Loucy (cell line): ENCODE data around the gene ZFP69B.

Experiments
- H2AFZ ChIP-seq: fragments of 200-600 bp; sonication (generic); 2 replicates; pipeline ENCODE4 v1.6.0; 2016; ENCODE audit warnings: antibody characterized with exemption, mild to moderate bottlenecking, low read length, moderate library complexity
- H3F3A ChIP-seq: fragments of 200-600 bp; 2 replicates; pipeline ENCODE4 v1.6.0; 2016; ENCODE audit warnings: antibody characterized with exemption, low read depth, mild to moderate bottlenecking
- H3K27me3 ChIP-seq: fragments of 200-600 bp; sonication (generic); 2 replicates; pipeline ENCODE4 v1.6.1; 2014; ENCODE audit warnings: low read length, mild to moderate bottlenecking; ENCODE audit not compliant: insufficient read depth, poor library complexity, severe bottlenecking
- H3K36me3 ChIP-seq: fragments of 200-600 bp; sonication (generic); 2 replicates; pipeline ENCODE4 v1.6.1; 2016; ENCODE audit warnings: low read length; ENCODE audit not compliant: insufficient read depth
- H3K4me1 ChIP-seq: fragments of 200-600 bp; sonication (generic); 2 replicates; pipeline ENCODE4 v1.5.1; 2014; ENCODE audit warnings: low read length, mild to moderate bottlenecking; ENCODE audit not compliant: insufficient read depth, poor library complexity, severe bottlenecking
- H3K4me2 ChIP-seq: fragments of 200-600 bp; sonication (generic); 2 replicates; pipeline ENCODE4 v1.6.0; 2014; ENCODE audit warnings: antibody characterized with exemption, low read length, low read depth, mild to moderate bottlenecking; ENCODE audit not compliant: poor library complexity, severe bottlenecking
- H3K4me3 ChIP-seq: fragments of 200-600 bp; sonication (generic); 2 replicates; pipeline ENCODE4 v1.5.1; 2014; ENCODE audit warnings: low read length, mild to moderate bottlenecking, mixed read lengths; ENCODE audit not compliant: poor library complexity, severe bottlenecking
- H3K79me2 ChIP-seq: fragments of 200-600 bp; sonication (generic); 2 replicates; pipeline ENCODE4 v1.6.1; 2014; ENCODE audit warnings: low read length; ENCODE audit not compliant: insufficient read depth
- H3K9ac ChIP-seq: fragments of 200-600 bp; sonication (generic); 2 replicates; pipeline ENCODE4 v1.6.0; 2014; ENCODE audit warnings: mild to moderate bottlenecking, low read depth, low read length, moderate library complexity; ENCODE audit not compliant: poor library complexity, severe bottlenecking
- H3K9me2 ChIP-seq: fragments of 200-600 bp; sonication (generic); replicated peaks from 2 replicates; pipeline ENCODE4 v1.6.1; 2016; ENCODE audit warnings: low read depth, low read length, mixed read lengths
- H3K9me3 ChIP-seq: fragments of 200-600 bp; sonication (generic); 2 replicates; pipeline ENCODE4 v1.6.1; 2014; ENCODE audit warnings: mild to moderate bottlenecking, antibody characterized with exemption, low read length, low read depth; ENCODE audit not compliant: insufficient read depth
- H4K20me1 ChIP-seq: fragments of 200-600 bp; sonication (generic); 2 replicates; pipeline ENCODE4 v1.6.0; 2014; ENCODE audit warnings: antibody characterized with exemption, low read length, mild to moderate bottlenecking; ENCODE audit not compliant: insufficient read depth, poor library complexity, severe bottlenecking
- EZH2phosphoT487 ChIP-seq: fragments of 200-600 bp; IDR thresholded peaks from 2 replicates; pipeline ENCODE4 v1.6.1; 2018; ENCODE audit warnings: antibody characterized with exemption, mild to moderate bottlenecking, moderate library complexity, borderline replicate concordance
- TF ChIP-seq, protein P1 (sequence below): fragments of 200-600 bp; sonication (generic); conservative IDR thresholded peaks from 2 replicates; pipeline ENCODE4 v1.5.1; 2014; ENCODE audit warnings: mild to moderate bottlenecking, antibody characterized with exemption, low read length

Gene ZFP69B

GRCh38 chr1:40439247-40439646 lies 11.0 kb upstream of the ZFP69B start:
- no peak overlapping the region for H3K4me3 ChIP-seq
- H3K27me3 ChIP-seq = no peaks in the 10 kb centered on the region
- no peak overlapping the region for H3K4me2 ChIP-seq
- H3K9me3 ChIP-seq = no peaks in the 10 kb centered on the region
- no peak for TF ChIP-seq EZH2phosphoT487
- TF ChIP-seq, protein P1, sequence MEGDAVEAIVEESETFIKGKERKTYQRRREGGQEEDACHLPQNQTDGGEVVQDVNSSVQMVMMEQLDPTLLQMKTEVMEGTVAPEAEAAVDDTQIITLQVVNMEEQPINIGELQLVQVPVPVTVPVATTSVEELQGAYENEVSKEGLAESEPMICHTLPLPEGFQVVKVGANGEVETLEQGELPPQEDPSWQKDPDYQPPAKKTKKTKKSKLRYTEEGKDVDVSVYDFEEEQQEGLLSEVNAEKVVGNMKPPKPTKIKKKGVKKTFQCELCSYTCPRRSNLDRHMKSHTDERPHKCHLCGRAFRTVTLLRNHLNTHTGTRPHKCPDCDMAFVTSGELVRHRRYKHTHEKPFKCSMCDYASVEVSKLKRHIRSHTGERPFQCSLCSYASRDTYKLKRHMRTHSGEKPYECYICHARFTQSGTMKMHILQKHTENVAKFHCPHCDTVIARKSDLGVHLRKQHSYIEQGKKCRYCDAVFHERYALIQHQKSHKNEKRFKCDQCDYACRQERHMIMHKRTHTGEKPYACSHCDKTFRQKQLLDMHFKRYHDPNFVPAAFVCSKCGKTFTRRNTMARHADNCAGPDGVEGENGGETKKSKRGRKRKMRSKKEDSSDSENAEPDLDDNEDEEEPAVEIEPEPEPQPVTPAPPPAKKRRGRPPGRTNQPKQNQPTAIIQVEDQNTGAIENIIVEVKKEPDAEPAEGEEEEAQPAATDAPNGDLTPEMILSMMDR = no peak
- H3K4me1 ChIP-seq = no peaks in the 10 kb centered on the region
- no peaks in the 10 kb centered on the region for H4K20me1 ChIP-seq
- no peak overlapping the region for H2AFZ ChIP-seq
- H3F3A ChIP-seq = no peaks in the 10 kb centered on the region
- H3K36me3 ChIP-seq = no peaks in the 10 kb centered on the region
- no peaks in the 10 kb centered on the region for H3K9me2 ChIP-seq
- no peaks in the 10 kb centered on the region for H3K79me2 ChIP-seq
- no peak overlapping the region for H3K9ac ChIP-seq

DNA sequence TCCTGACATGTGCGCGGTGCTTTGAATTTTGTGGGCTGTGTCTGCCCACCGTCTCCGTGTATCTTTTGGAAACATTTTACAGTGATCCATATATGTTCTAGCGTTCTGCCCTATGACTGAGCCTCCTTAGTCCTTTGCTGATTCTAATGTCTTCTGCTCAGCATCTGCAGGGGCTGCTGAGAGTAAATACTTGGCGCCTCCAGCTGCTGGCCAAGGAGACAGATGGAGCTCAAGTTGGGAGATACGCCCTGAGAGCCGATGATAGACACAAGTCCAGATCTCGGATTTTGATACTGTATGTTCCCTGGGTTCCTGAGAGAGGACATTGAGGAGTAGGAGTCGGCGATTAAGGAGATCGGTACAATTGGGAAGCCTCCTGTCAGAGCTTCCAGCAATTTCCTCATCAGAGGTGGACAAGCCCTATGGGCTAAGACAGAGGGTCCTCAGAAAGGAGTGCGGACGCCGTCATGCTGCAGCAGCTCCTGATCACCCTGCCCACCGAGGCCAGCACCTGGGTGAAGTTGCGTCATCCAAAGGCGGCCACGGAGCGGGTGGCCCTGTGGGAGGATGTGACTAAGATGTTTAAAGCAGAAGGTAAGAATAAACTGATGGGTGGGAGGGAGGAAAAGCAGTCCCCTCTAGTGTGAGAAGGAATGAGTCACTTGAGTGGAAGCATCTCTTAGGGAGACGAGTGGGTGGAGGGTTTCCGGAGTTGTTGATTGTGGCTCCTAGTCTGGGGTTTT lies 390 bp downstream of the ZFP69B start:
- TF ChIP-seq, protein P1 = no peak
- no peak for TF ChIP-seq EZH2phosphoT487
- Histone ChIP-seq H3K36me3 (no peaks in the 10 kb centered on the region), H3K9me2 (no peaks in the 10 kb centered on the region), H3K4me2 (peak overlapping the region; percentile 78), H3K27me3 (no peaks in the 10 kb centered on the region), H3K9me3 (0 out of 2 replicates have a peak, but pooled peaks cover 6% of the 10 kb centered on the region), H3F3A (no peaks in the 10 kb centered on the region), H4K20me1 (no peaks in the 10 kb centered on the region), H3K9ac (peak overlapping the region; percentile 76), H3K4me1 (peaks cover 25% of the 10 kb centered on the region), H2AFZ (peak overlapping the region; percentile 96), H3K79me2 (peaks cover 6% of the 10 kb centered on the region), H3K4me3 (peak overlapping the region; percentile 83)

DNA sequence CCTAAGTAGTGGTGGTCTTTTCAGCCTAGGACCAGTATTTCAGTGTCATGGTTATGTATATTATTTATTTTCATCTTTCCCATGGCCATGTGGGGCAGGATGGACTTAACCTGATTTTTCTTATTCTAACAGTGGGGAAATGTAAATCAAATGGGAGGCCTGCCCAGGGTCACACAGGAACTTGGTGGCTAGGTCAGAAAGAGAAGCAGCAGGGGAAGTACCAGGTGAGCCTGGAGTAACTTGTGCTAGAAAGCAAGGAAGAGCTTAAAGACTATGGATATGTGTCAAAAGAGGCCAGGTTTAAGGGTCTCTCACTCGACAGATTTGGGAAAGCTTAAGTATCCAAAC lies 936 bp downstream of the ZFP69B start:
- H3K4me3 ChIP-seq = peak overlapping the region; percentile 83

More for the DNA sequence above, 936 bp downstream of the ZFP69B start:
- no peak overlapping the region for H2AFZ ChIP-seq
- H3K9ac ChIP-seq = no peak overlapping the region
- no peaks in the 10 kb centered on the region for H3K9me2 ChIP-seq
- peaks cover 25% of the 10 kb centered on the region for H3K4me1 ChIP-seq
- TF ChIP-seq, protein P1 = no peak
- no peak for TF ChIP-seq EZH2phosphoT487
- H3K27me3 ChIP-seq = no peaks in the 10 kb centered on the region
- peaks cover 6% of the 10 kb centered on the region for H3K79me2 ChIP-seq
- H3F3A ChIP-seq = no peaks in the 10 kb centered on the region
- peak overlapping the region; percentile 78 for H3K4me2 ChIP-seq
- peaks cover 6% of the 10 kb centered on the region; the same call in 1 of the 2 replicates for H3K9me3 ChIP-seq
- no peaks in the 10 kb centered on the region for H4K20me1 ChIP-seq
- H3K36me3 ChIP-seq = no peaks in the 10 kb centered on the region
